ENCODE results near the gene GPR107. TPM values are rescaled to one million over a fixed set of nuclear protein-coding genes. Genes with fewer than 3 reads are reported as not detected.

GPR107 gene
- total and polyA plus RNA-seq, 2 of the 8 experiments (the other 6 are each of a cell fraction or from before 2014, with no cell fraction given), result 19.3 to 30.7 TPM

DNA sequence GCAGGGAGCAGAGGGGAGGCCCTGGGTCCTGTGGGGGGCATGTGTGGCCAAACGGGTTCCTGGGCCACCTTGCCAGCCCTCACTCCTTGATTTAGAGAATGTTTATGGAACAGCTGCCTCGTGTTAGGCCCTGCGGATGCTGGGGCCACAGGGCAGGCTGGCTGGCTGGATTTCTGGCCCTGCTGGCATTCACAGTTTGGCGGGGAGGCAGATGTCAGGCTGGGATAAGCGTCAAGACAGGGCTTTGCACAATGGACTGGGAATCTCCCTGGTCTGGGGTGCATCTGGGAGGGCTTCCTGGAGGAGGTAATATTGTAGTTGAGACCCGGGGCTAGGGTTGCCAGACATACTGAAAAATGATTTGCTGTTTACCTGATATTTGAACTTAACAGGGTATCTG lies 132.3 kb downstream of the GPR107 start:
- peaks cover 0 to 26% of the 10 kb centered on the region in 2 experiments; a peak in 2 of 4 replicates for H3K79me2 ChIP-seq (ENCODE audit: control insufficient read depth in 1 of 2, insufficient read depth in 2 of 2, low read length in 2 of 2)
- TF ChIP-seq SIN3A (conservative IDR thresholded peaks at IDR 0.05 in 1 of 2, IDR thresholded peaks at IDR 0.05 in 1 of 2; ENCODE audit: low read depth in 1 of 2, low read length in 2 of 2) (no peak), EP300 (IDR thresholded peaks at IDR 0.05; ENCODE audit: borderline replicate concordance in 1 of 2, low read depth in 2 of 2, low read length in 2 of 2) (no peak), CEBPB (IDR thresholded peaks at IDR 0.05; ENCODE audit: low read depth, low read length) (no peak), ASH2L (IDR thresholded peaks at IDR 0.05; ENCODE audit: low read length) (no peak), HDAC6 (IDR thresholded peaks at IDR 0.05; ENCODE audit: low read depth, low read length) (no peak), CREB1 (IDR thresholded peaks at IDR 0.05) (no peak), RBBP5 (IDR thresholded peaks at IDR 0.05; ENCODE audit: borderline replicate concordance, low read depth, low read length) (no peak), ZNF274 (IDR thresholded peaks at IDR 0.05; ENCODE audit: borderline replicate concordance, extremely low read depth, low read length) (no peak), KDM1A (IDR thresholded peaks at IDR 0.05; ENCODE audit: borderline replicate concordance, low read length) (no peak), CHD2 (IDR thresholded peaks at IDR 0.05; ENCODE audit: low read length) (no peak), YY1 (IDR thresholded peaks at IDR 0.05; ENCODE audit: low read depth, low read length) (no peak), TEAD4 (IDR thresholded peaks at IDR 0.05; ENCODE audit: low read depth, low read length) (no peak), KDM5A (IDR thresholded peaks at IDR 0.05; ENCODE audit: low read length) (no peak), BRCA1 (IDR thresholded peaks at IDR 0.05; ENCODE audit: low read depth, low read length) (no peak), CBX5 (IDR thresholded peaks at IDR 0.05; ENCODE audit: low read depth, low read length) (no peak)

More for the DNA sequence above, 132.3 kb downstream of the GPR107 start:
- peak overlapping the region in 1 of 2 experiments; percentile 36; a peak in 2 of 4 replicates for H3K4me2 ChIP-seq (ENCODE audit: insufficient read depth in 1 of 2, low read depth in 2 of 2, low read length in 2 of 2)
- no peak overlapping the region for H3K4ac ChIP-seq (replicated peaks; ENCODE audit: insufficient read length, low read depth, low read length)
- peak overlapping the region; percentile 26 for H3K56ac ChIP-seq (replicated peaks; ENCODE audit: insufficient read length, low read depth, low read length)
- H2BK12ac ChIP-seq (ENCODE audit: low read depth, low read length), result 0 out of 2 replicates have a peak overlapping the region, but pooled peaks have one; percentile 79
- no peaks in the 10 kb centered on the region for H3K36me3 ChIP-seq (ENCODE audit: control insufficient read depth in 2 of 4, insufficient read depth in 4 of 4, low read length in 3 of 4)
- no peak overlapping the region for H3K4me3 ChIP-seq (ENCODE audit: extremely low read depth in 1 of 4, insufficient read depth in 2 of 4, low read depth in 3 of 4, low read length in 4 of 4)
- peak overlapping the region; percentile 32 for H4K91ac ChIP-seq (replicated peaks; ENCODE audit: insufficient read length, low read length)
- H2BK20ac ChIP-seq (ENCODE audit: low read length), result peak overlapping the region; percentile 6; the same call in 1 of the 2 replicates
- no peak for FAIRE-seq
- no peak for DNase-seq (ENCODE audit: low read depth in 1 of 2, low spot score in 2 of 2)
- ChIA-PET POLR2A (ENCODE audit: partially characterized antibody) (interaction anchor here (0.7 to 0.9 kb wide), 2 partner anchors 21 to 50 kb away, joined by 3 to 4 read pairs; no protein-coding TSS in a partner anchor), CTCF (ENCODE audit: partially characterized antibody) (interaction anchor here (0.9 to 4.9 kb wide), 13 partner anchors 9 to 158 kb away, joined by 3 to 20 read pairs (median 4); no protein-coding TSS in a partner anchor)
- no peaks in the 10 kb centered on the region for H3K9me3 ChIP-seq (ENCODE audit: insufficient read depth in 2 of 2, low read depth in 1 of 2, low read length in 1 of 2)
- no peak overlapping the region for H3K23ac ChIP-seq (ENCODE audit: insufficient read length)
- no peak overlapping the region for H3K14ac ChIP-seq (ENCODE audit: insufficient read length)
- no peak overlapping the region for H2BK15ac ChIP-seq (ENCODE audit: low read length)
- peaks cover 0 to 42% (median 35%) of the 10 kb centered on the region in 4 experiments; a peak in 6 of 7 replicates for H3K4me1 ChIP-seq (replicated peaks in 1 of 4; ENCODE audit: control insufficient read depth in 3 of 4, insufficient read depth in 4 of 4, low read length in 3 of 4)
- H3K27ac ChIP-seq (ENCODE audit: low read depth, low read length), result no peak overlapping the region; the same call in 1 of the 2 replicates
- no peak overlapping the region for H3K9ac ChIP-seq (replicated peaks in 1 of 4; ENCODE audit: extremely low read depth in 1 of 4, low read depth in 3 of 4, low read length in 3 of 4)
- H4K20me1 ChIP-seq (replicated peaks in 1 of 2; ENCODE audit: control insufficient read depth in 1 of 2, insufficient read depth in 2 of 2, low read length in 2 of 2), result peaks cover 1 to 6% of the 10 kb centered on the region in 2 experiments
- H3K79me1 ChIP-seq (ENCODE audit: low read depth, low read length), result peaks cover 23% of the 10 kb centered on the region
- H3K23me2 ChIP-seq (ENCODE audit: low read depth, low read length), result no peaks in the 10 kb centered on the region
- peak overlapping the region; percentile 56; the same call in 1 of the 2 replicates for H2BK5ac ChIP-seq (ENCODE audit: low read depth, low read length)
- H2BK120ac ChIP-seq (replicated peaks; ENCODE audit: low read depth, low read length), result no peak overlapping the region
- H4K5ac ChIP-seq (ENCODE audit: insufficient read length, low read depth, low read length), result no peak overlapping the region
- H3K18ac ChIP-seq (ENCODE audit: extremely low read depth, low read length), result no peak overlapping the region
- peak overlapping the region; percentile 67; the same call in 1 of the 2 replicates for H2AK5ac ChIP-seq (ENCODE audit: low read depth, low read length)
- H4K8ac ChIP-seq (ENCODE audit: extremely low read depth, insufficient read depth, low read length), result no peak overlapping the region
- no peaks in the 10 kb centered on the region for H3K27me3 ChIP-seq (replicated peaks in 1 of 4; ENCODE audit: control insufficient read depth in 3 of 4, extremely low read depth in 1 of 4, insufficient read depth in 3 of 4, low read length in 3 of 4)
- no peak overlapping the region for H2AFZ ChIP-seq (ENCODE audit: low read length)
- WGBS, 2 experiments (ENCODE audit: extremely low coverage in 1 of 2, insufficient coverage in 1 of 2, insufficient read length in 1 of 2, insufficient replicate concordance in 2 of 2, low coverage in 1 of 2, low lambda C conversion rate in 2 of 2, missing lambda C conversion rate in 1 of 2), result 75% methylated on average over 6 of the region's 6 CpGs; no CpG with 5 or more reads in 1 of the 2 experiments
